DND-41 (cell line): ENCODE results near the gene TEC.

Source experiments
- ATAC-seq: fragments of 200-7000 bp; cut with Tn5 transposase; 3 replicates; pipeline ENCODE4 v1.9.1; 2021; ENCODE audit warnings: low read depth; ENCODE audit not compliant: insufficient read depth
- DNase-seq: peaks from one replicate; pipeline ENCODE4 v3.0.0-alpha.2; 2020
- H2AFZ ChIP-seq: 2 replicates; pipeline ENCODE4 v1.6.0; 2012; ENCODE audit warnings: low read depth, low read length
- H3K27ac ChIP-seq: 2 replicates; pipeline ENCODE4 v1.5.1; 2012; ENCODE audit warnings: low read length, inconsistent platforms
- H3K27me3 ChIP-seq: fragments of 200-600 bp; sonication (generic); 2 replicates; pipeline ENCODE4 v1.6.0; 2012; ENCODE audit warnings: low read length, mild to moderate bottlenecking, inconsistent platforms; ENCODE audit not compliant: insufficient read depth, poor library complexity
- H3K36me3 ChIP-seq: 2 replicates; pipeline ENCODE4 v1.5.1; 2012; ENCODE audit warnings: low read length, inconsistent platforms; ENCODE audit not compliant: insufficient read depth
- H3K4me1 ChIP-seq: 2 replicates; pipeline ENCODE4 v1.5.1; 2012; ENCODE audit warnings: mild to moderate bottlenecking, low read length; ENCODE audit not compliant: insufficient read depth
- H3K4me2 ChIP-seq: 2 replicates; pipeline ENCODE4 v1.6.0; 2012; ENCODE audit warnings: mild to moderate bottlenecking, moderate library complexity, low read length, inconsistent platforms; ENCODE audit not compliant: insufficient read depth
- H3K4me3 ChIP-seq, 2 experiments: fragments of 200-600 bp in 1 of 2; shearing (Covaris generic) in 1 of 2; 2 replicates each; pipeline ENCODE4 v1.5.1; 2012 to 2016; ENCODE audit warnings: inconsistent platforms in 2 of 2, low read length in 2 of 2, mild to moderate bottlenecking in 2 of 2, low read depth in 1 of 2, moderate library complexity in 1 of 2
- H3K79me2 ChIP-seq: 2 replicates; pipeline ENCODE4 v1.6.0; 2012; ENCODE audit warnings: low read length, inconsistent platforms; ENCODE audit not compliant: insufficient read depth
- H3K9ac ChIP-seq: 2 replicates; pipeline ENCODE4 v1.6.0; 2012; ENCODE audit warnings: low read depth, mild to moderate bottlenecking, inconsistent platforms, low read length, moderate library complexity
- H3K9me3 ChIP-seq: 2 replicates; pipeline ENCODE4 v1.5.1; 2012; ENCODE audit warnings: low read length, moderate library complexity, mild to moderate bottlenecking, inconsistent platforms; ENCODE audit not compliant: insufficient read depth, severe bottlenecking
- H4K20me1 ChIP-seq: 2 replicates; pipeline ENCODE4 v1.6.0; 2012; ENCODE audit warnings: low read length; ENCODE audit not compliant: insufficient read depth
- CTCF ChIP-seq: IDR thresholded peaks from 2 replicates; pipeline ENCODE4 v1.5.1; 2012; ENCODE audit warnings: borderline replicate concordance, low read length, moderate library complexity, mild to moderate bottlenecking; ENCODE audit not compliant: poor library complexity, severe bottlenecking; ENCODE audit errors: extremely low read depth
- EZH2 ChIP-seq: IDR thresholded peaks from 3 replicates; pipeline ENCODE4 v1.6.1; 2012; ENCODE audit warnings: borderline replicate concordance, low read depth, mild to moderate bottlenecking, moderate library complexity, low read length, inconsistent platforms; ENCODE audit not compliant: severe bottlenecking

Gene TEC

GRCh38 chr4:48275247-48275646, 5.6 kb upstream of the TEC start:
- Histone ChIP-seq H3K4me3 (no peak overlapping the region), H3K27me3 (peaks cover 18% of the 10 kb centered on the region), H2AFZ (no peak overlapping the region), H3K79me2 (no peaks in the 10 kb centered on the region), H3K9ac (no peak overlapping the region), H3K27ac (no peak overlapping the region), H3K4me2 (no peak overlapping the region), H3K4me1 (no peaks in the 10 kb centered on the region), H4K20me1 (no peaks in the 10 kb centered on the region), H3K36me3 (no peaks in the 10 kb centered on the region), H3K9me3 (no peaks in the 10 kb centered on the region)
- no peak for ATAC-seq
- DNase-seq = no peak
- TF ChIP-seq EZH2 = no peak
- peak; percentile 49 for TF ChIP-seq CTCF

GRCh38 chr4:48271626-48272025, 2.0 kb upstream of the TEC start:
- H3K4me1 ChIP-seq = peaks cover 4% of the 10 kb centered on the region; the same call in 1 of the 2 replicates
- H3K36me3 ChIP-seq = no peaks in the 10 kb centered on the region
- H3K9me3 ChIP-seq = no peaks in the 10 kb centered on the region
- H3K9ac ChIP-seq = no peak overlapping the region
- no peak overlapping the region for H3K4me2 ChIP-seq
- peaks cover 45% of the 10 kb centered on the region for H3K27me3 ChIP-seq
- ATAC-seq = no peak
- H3K4me3 ChIP-seq = no peak overlapping the region
- H3K79me2 ChIP-seq = no peaks in the 10 kb centered on the region
- no peak overlapping the region for H3K27ac ChIP-seq
- no peak for DNase-seq
- no peaks in the 10 kb centered on the region for H4K20me1 ChIP-seq
- TF ChIP-seq EZH2 (no peak), CTCF (no peak)
- H2AFZ ChIP-seq = no peak overlapping the region

GRCh38 chr4:48270951-48271473, 1.4 kb upstream of the TEC start:
- H3K27ac ChIP-seq = no peak overlapping the region
- H3K9ac ChIP-seq = no peak overlapping the region
- no peaks in the 10 kb centered on the region for H3K79me2 ChIP-seq
- no peak for TF ChIP-seq CTCF
- no peak for TF ChIP-seq EZH2
- peaks cover 4% of the 10 kb centered on the region; the same call in 1 of the 2 replicates for H3K4me1 ChIP-seq
- no peak overlapping the region for H2AFZ ChIP-seq
- no peak overlapping the region for H3K4me3 ChIP-seq
- ATAC-seq (peak; percentile 56; the same call in 2 of the 3 replicates), DNase-seq (peak; percentile 16)
- peaks cover 45% of the 10 kb centered on the region for H3K27me3 ChIP-seq
- H3K36me3 ChIP-seq = no peaks in the 10 kb centered on the region
- H4K20me1 ChIP-seq = no peaks in the 10 kb centered on the region
- no peak overlapping the region for H3K4me2 ChIP-seq
- H3K9me3 ChIP-seq = no peaks in the 10 kb centered on the region
